K562 (cell line): ENCODE data around the gene PDCD6IP. TPM values are rescaled to one million over a fixed set of nuclear protein-coding genes. Genes with fewer than 3 reads are reported as not detected.

ENCODE experiments used
- C11orf30 ChIP-seq: fragments of 450-650 bp; IDR thresholded peaks from 2 replicates; pipeline ENCODE4 v1.6.1; 2016; ENCODE audit warnings: low read depth, mild to moderate bottlenecking
- CEBPB ChIP-seq: fragments of 450-650 bp; IDR thresholded peaks from 2 replicates; pipeline ENCODE4 v1.6.1; 2016; ENCODE audit warnings: missing genetic modification characterization, missing compliant biosample characterization
- CHD1 ChIP-seq: fragments of 200-600 bp; sonication (generic); IDR thresholded peaks from one replicate; pipeline ENCODE4 v1.6.1; 2012; ENCODE audit warnings: mild to moderate bottlenecking, moderate library complexity, low read length, inconsistent platforms
- CREB3L1 ChIP-seq: fragments of 450-650 bp; IDR thresholded peaks from 2 replicates; pipeline ENCODE4 v1.6.1; 2014; ENCODE audit warnings: low read depth, mild to moderate bottlenecking, moderate library complexity, borderline replicate concordance
- EZH2 ChIP-seq: IDR thresholded peaks from 2 replicates; pipeline ENCODE4 v1.6.1; 2012; ENCODE audit warnings: low read depth, mild to moderate bottlenecking, inconsistent platforms, low read length, borderline replicate concordance
- GABPB1 ChIP-seq: sonication (generic); formaldehyde crosslinking; IDR thresholded peaks from 2 replicates; pipeline ENCODE4 v1.8.0; 2022; ENCODE audit warnings: mild to moderate bottlenecking, missing genetic modification reagents
- GABPB2 ChIP-seq: fragments of 250-450 bp; sonication (Bioruptor Pico); conservative IDR thresholded peaks from 2 replicates; pipeline ENCODE4 v1.5.1; 2021; ENCODE audit warnings: mild to moderate bottlenecking
- MAFF ChIP-seq: IDR thresholded peaks from 2 replicates; pipeline ENCODE4 v1.6.1; 2012; ENCODE audit warnings: low read length, improper control_type of control experiment
- POLR3G ChIP-seq: IDR thresholded peaks from 2 replicates; pipeline ENCODE4 v1.6.1; 2011; ENCODE audit not compliant: insufficient read length, insufficient replicate concordance; ENCODE audit errors: extremely low read depth
- SIRT6 ChIP-seq: IDR thresholded peaks from one replicate; pipeline ENCODE4 v1.6.1; 2012; ENCODE audit warnings: low read depth, mild to moderate bottlenecking, control low read depth, inconsistent platforms, low read length, moderate library complexity
- SRSF3 ChIP-seq: fragments of 200-400 bp; formaldehyde crosslinking; IDR thresholded peaks from 2 replicates; pipeline ENCODE4 v1.6.1; 2016; ENCODE audit warnings: mild to moderate bottlenecking, low read length, moderate library complexity; ENCODE audit not compliant: insufficient read depth
- SRSF7 ChIP-seq: fragments of 200-400 bp; formaldehyde crosslinking; optimal IDR thresholded peaks from 2 replicates; pipeline ENCODE3; 2017; ENCODE audit warnings: mild to moderate bottlenecking, low read depth, low read length
- TAF7 ChIP-seq: fragments of 450-650 bp; IDR thresholded peaks from 2 replicates; pipeline ENCODE4 v1.6.1; 2016; ENCODE audit warnings: missing genetic modification characterization, missing compliant biosample characterization
- TCF7 ChIP-seq: sonication (generic); IDR thresholded peaks from 2 replicates; pipeline ENCODE4 v1.6.1; 2016; ENCODE audit warnings: antibody characterized with exemption, borderline replicate concordance
- TSC22D4 ChIP-seq: fragments of 450-650 bp; IDR thresholded peaks from 2 replicates; pipeline ENCODE4 v1.6.1; 2016; ENCODE audit warnings: missing genetic modification characterization, missing biosample characterization, control low read depth
- ZBTB26 ChIP-seq: fragments of 450-650 bp; formaldehyde crosslinking; IDR thresholded peaks from 2 replicates; pipeline ENCODE4 v1.4.0; 2022; ENCODE audit warnings: missing genetic modification characterization
- ZMIZ1 ChIP-seq, 2 experiments: fragments of 150-350 bp in 1 of 2; IDR thresholded peaks; 2 replicates each; pipeline ENCODE4 v1.6.1; 2012 to 2016; ENCODE audit warnings: low read depth in 2 of 2, low read length in 2 of 2, mild to moderate bottlenecking in 1 of 2, moderate library complexity in 1 of 2
- ZNF263 ChIP-seq: sonication (generic); formaldehyde crosslinking; IDR thresholded peaks from 2 replicates; pipeline ENCODE4 v1.8.0; 2022; ENCODE audit warnings: mild to moderate bottlenecking, missing genetic modification reagents, borderline replicate concordance
- ZNF740 ChIP-seq, 3 experiments: fragments of 200-800 bp in 1 of 3; sonication (Bioruptor generic) in 1 of 3; sonication (generic) in 1 of 3; formaldehyde crosslinking in 1 of 3; IDR thresholded peaks; 2 replicates each; pipeline versions ENCODE4 v1.6.1 to v1.8.0; 2016 to 2022; ENCODE audit warnings: mild to moderate bottlenecking in 2 of 3, missing compliant biosample characterization in 2 of 3, missing genetic modification characterization in 2 of 3, missing genetic modification reagents in 1 of 3
- ZNF766 ChIP-seq: fragments of 200-800 bp; sonication (Bioruptor generic); conservative IDR thresholded peaks from 2 replicates; pipeline ENCODE4 v1.6.1; 2016; ENCODE audit warnings: missing genetic modification characterization, missing compliant biosample characterization
- polyA plus RNA-seq, 8 experiments: library from polyadenylated mRNA; depleted of rRNA in 4 of 8; stranded (reverse) in 5 of 8; unstranded in 3 of 8; fragments of >200 nt; fragmentation: Nextera tagmentation in 2 of 8; fragmentation: Illumina TruSeq in 1 of 8; extraction: Ambion mirVana in 2 of 8; extraction: Trizol in 1 of 8; gene quantifications; 2 replicates each; pipeline versions ENCODE4 v1.2.1 to v1.2.3, GENCODE V29; 2011 to 2014; ENCODE audit warnings: inconsistent platforms in 1 of 8, missing spikeins in 1 of 8
- total RNA-seq, 7 experiments: library from RNA; depleted of rRNA in 6 of 7; stranded (reverse); fragments of >200 nt in 6 of 7; fragmentation: Illumina TruSeq in 2 of 7; extraction: Trizol in 2 of 7; gene quantifications; 2 replicates each; pipeline versions ENCODE4 v1.2.1 to v1.2.3, GENCODE V29; 2011 to 2021; ENCODE audit warnings: low replicate concordance in 1 of 7

Gene PDCD6IP
- total and polyA plus RNA-seq, 9 of the 15 experiments (the other 6 are each of a cell fraction or from before 2014, with no cell fraction given): 40.2 to 302 (median 122) TPM

- TF ChIP-seq TCF7: peak; percentile 35; the same call in 1 of the 2 replicates
- TF ChIP-seq ZNF740 (CRISPR knock-in tag; IDR thresholded peaks at IDR 0.05): peak; percentile 51; the same call in 1 of the 2 replicates
- TF ChIP-seq ZNF740 (tag; IDR thresholded peaks at IDR 0.05): no peak
- no peak for TF ChIP-seq CEBPB (tag)
- peak; percentile 51; the same call in 1 of the 2 replicates for TF ChIP-seq ZNF263
- no peak for TF ChIP-seq GABPB2 (CRISPR knock-in tag)
- TF ChIP-seq TSC22D4 (tag): no peak
- no peak for TF ChIP-seq EZH2
- no peak for TF ChIP-seq ZBTB26 (CRISPR knock-in tag)
- peak; percentile 95 for TF ChIP-seq C11orf30
- no peak for TF ChIP-seq SIRT6
- TF ChIP-seq ZMIZ1 (IDR thresholded peaks at IDR 0.05; ENCODE audit: low read depth in 2 of 2, low read length in 2 of 2): peak in 1 of 2 experiments; percentile 21; a peak in 1 of 4 replicates
- no peak for TF ChIP-seq MAFF
- no peak for TF ChIP-seq POLR3G
- no peak for TF ChIP-seq SRSF3
- no peak for TF ChIP-seq SRSF7
- no peak; the same call in 1 of the 2 replicates for TF ChIP-seq ZNF766
- peak; percentile 99 for TF ChIP-seq GABPB1
- no peak for TF ChIP-seq CHD1
- TF ChIP-seq CREB3L1: peak; percentile 77
- TF ChIP-seq TAF7 (tag): peak; percentile 94
Measured at GRCh38 chr3:33798418-33799201, at the start of gene PDCD6IP (continued).
